ENCODE results near the gene TNFAIP3.

The TNFAIP3 gene

DNA sequence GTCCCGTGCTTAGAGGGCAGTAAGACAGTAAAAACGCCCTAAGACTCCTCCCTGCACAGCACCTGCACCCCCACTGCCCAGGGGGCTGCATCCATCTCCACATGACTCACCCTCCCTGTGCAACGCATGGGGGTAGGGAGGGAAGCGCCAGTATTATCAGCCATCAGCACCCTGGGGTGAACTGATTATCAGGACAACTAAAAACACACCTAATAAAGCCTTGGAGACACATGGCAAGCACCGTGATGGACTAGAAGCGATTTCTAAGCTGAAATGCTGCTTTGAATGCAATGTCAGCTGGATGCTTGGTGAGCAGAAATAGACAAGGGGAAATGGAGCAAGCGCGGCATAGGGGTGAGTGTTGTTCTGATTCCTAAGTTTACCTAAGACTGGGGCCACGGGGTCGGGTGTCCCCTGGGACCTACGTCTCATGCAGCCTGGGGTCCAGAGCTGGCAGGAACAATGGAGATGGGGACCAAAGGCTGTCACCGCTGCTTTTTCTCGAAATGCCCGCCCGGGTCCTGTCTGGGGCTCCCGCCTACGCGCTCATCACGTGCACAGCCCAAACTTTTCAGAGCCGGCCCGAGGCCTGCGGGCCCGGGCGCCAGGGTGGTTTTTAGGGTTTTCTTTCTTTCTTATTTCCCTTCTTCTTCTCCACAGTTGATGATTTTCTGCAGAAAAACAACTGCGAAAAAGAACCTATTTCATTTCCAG, 702 bp upstream of the TNFAIP3 start:
- DNase-seq, result no peak

DNA sequence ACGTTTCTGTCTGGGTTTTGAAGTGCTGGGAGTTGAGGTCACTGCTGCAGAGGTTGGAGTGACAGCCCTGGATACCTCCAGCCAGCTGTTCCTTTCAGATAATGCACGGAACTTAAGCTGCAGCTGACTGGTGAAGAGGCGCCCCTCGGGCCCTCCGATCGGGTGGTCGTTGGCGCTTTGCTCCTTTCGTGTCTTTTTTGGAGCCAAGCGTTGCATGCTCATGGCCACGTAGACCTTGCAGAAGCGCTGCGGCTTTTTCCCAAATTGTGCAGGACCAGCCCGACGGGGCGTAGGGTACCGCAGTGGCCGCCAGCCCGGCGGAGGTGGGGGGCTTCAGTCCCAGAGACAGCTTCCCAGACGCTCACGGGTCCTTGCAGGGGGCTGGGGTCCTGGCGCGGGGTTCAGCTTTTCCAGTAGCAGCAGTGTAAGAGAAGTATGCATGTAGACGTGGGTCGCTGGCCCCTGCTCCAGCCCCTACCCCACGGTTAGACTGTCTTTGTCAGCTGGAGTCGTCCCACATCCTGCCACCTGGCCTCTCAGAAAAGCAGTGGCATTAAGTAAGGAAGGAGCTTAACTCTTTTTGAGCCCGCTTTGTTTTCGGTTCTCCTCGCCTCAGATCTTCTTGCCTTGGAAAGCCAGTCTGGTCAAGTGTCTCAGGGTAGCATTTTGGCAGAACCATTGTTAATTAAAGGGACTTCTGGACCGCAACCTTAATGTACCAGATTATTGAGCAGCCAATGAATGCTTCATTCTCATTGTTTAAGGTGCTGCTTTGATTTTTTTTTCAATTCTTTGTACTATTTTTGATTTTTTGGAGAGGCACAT, 838 bp downstream of the TNFAIP3 start:
- DNase-seq, result no peak

DNA sequence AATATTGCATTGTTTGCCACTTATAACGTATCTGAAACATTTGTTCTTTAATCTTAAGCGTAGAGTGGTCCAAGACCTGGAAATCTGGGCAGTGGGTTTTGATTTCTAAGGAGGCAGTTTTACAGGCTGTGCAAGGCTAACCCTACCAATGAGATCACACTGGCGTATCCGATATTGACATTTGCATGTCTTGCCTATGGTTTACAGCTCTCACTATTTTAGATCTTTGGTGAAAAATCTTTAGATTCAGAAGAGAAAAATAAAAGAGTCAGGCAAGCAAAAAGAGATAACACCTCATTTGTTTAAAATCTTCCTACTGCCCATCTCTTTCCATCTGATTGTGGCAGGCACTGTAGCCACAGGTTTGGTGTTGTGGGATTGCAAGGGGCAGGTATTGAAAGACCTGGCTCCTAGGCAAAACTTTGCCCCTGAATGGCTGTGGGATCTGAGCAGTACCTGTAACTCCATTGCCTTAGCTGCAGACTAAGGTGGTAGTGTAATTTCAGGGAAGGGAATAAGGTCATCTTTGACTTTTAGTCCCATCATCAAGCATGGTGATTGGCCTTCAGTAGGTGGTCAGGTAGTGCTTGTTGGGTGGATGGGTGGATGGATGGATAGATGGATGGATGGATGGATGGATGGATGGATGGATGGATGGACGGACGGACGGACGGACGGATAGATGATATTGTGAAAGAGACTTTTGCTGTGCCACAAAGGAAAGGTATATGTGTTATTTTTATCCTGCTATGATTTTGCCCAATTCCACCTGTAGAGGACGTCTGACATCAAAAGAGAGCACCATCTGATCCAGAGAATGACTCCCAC, 1.9 kb downstream of the TNFAIP3 start:
- no peak for DNase-seq

DNA sequence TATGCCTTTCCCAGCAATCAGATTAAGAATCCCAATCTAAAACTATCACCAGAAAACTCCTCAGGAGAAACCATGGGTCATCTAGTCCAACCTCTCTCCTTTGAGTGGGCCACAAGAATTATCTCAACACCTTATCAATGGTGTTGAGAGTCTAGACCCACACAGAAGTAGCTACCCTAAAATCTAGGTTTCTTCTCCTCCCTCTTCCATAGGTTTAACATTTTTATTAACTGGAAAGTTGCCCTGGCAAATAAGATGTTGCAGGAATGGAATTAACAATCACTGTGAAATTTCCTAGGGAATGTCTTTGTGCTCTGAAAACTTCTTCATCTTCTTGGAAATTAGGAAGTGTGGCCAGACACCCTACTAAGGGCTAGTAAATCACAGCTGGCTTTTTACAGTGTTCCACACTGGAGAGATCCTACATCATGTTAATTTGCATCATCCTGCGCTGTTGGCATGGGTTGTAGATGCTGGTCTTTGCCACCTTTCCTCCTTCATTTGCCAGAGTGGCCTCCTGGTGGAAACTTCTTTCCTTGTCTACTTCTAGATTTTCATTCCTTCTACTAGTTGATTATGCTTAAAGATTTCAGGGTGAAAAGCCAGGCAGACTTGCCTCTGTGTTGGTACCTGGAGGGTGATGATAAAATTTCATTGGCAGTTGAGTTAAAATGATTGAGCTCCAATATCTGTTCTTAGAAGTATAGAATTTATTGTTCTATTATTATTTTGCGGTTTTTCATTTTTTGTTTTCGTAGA, 2.7 kb downstream of the TNFAIP3 start:
- DNase-seq, result no peak

DNA sequence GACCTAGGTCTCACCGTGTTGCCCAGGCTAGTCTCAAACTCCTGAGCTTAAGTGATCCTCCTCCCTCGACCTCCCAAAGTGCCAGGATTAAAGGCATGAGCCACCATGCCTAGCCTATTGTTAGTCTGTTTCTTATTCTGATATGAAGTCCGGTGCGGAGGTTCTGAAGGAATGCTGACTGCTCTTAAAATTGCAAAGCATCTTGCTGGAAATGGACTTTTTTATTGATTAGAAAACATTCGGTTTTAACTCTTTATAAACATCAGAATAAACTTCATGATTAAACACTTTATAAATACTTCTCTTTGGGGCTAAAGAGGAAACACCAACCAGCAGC, 3.2 kb downstream of the TNFAIP3 start:
- no peak for DNase-seq

DNA sequence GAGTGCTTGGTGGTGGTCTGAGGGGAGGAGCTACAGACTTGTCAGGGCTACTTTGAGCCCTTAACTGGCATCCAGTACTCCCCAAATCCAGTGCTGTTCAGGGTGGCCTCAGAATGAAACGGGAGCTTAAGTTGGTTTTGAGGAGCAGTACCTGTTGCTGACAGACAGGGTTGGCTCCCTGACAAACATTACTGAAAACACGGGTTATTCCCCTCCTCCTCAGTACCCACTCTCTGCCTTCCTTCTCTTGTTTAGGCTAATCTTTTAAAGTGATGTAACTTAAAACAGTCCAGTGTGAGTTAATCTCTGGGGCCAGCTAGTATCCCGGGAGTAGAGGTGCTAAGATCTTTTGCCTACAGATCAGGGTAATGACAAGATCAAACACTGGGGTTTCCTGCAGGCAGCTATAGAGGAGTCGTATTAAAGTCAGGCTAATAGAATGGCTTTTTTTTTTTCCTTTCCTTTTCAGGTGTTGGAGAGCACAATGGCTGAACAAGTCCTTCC, 3.7 kb downstream of the TNFAIP3 start:
- no peak for DNase-seq

DNA sequence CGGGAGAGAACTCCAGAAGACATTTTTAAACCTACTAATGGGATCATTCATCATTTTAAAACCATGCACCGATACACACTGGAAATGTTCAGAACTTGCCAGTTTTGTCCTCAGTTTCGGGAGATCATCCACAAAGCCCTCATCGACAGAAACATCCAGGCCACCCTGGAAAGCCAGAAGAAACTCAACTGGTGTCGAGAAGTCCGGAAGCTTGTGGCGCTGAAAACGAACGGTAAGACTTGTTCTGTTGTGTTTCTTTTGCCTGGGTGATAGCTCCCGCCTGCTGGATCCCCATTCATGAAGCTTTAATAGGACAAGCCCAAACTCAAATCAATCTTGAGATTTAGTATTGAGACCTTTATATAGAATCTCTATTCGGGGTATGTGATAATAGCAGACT, 4.2 kb downstream of the TNFAIP3 start:
- DNase-seq, result no peak

DNA sequence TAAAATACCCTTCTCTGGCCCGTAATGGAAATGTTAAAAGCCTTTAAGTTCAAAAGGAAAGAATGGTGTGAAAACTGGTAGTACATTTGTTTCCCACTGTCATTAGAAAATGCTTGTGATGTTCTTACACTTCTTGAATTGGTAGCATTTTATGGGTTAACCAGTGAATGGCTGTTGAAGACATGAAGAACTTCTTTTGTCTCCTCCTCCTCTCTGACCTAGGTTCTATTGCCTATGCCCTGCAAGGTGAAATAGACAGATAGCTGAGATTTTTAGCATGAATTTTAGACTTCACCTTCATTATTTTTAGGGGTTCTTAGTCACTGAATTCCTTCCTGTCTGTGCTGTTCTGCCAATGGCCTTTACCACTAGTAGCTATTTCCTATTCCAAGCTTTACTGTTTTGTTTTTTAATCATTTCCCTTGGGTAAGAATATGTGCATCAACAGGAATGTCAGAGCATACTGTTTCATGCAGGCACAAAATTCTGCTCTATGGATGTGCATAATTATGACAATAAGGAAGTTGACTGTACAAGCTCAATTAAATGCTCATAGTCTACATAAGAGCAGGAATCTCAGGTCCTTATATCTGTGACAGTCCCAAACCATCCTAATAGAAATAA, 4.9 kb downstream of the TNFAIP3 start:
- no peak for DNase-seq

DNA sequence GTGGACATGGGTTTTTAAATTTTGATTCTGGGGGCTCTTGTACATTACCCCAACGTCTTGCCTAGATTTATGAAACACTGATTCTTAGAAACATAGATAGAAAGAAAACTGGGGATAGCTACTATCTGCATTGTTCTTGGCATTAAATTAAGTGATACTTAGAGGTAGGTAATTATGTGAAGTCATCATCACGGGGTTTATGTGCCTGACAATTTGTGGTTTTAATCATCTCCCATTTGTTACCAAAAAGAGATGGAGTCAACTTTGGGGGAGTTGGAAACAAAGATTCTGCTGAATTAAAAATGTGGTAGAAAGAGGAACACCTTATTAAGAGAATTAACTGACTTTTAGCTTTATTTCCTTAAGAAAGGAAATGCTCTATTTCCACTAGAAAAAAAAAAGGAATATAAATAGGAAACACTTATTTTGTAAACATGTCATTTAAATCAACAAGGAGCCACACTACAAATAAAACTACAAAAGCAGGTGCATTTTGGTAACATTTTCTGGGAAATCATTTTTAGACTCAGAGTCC, 5.6 kb downstream of the TNFAIP3 start:
- DNase-seq, result no peak

DNA sequence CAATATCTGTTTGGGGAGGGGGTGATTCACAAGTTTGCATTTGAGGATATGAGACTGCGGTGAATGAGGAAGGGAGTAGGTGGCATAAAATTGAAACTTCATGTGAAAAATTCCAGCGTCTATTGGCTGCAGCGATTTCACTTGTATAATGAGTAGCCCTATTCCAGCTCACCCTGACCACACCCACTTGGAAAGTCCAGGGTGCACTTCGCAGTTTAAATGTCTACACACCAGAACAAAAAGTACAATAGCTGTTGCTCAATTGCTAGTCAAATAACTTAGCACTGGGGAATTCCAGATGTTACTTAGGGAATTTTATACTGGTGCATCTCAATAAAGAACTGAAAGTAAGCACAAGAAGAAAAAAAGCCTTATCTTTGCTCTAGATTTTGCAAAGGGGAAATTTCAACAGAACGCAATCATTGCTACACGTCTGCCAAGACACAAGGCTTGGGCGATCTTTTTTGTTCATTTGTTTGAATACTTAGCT, 6.3 kb downstream of the TNFAIP3 start:
- no peak for DNase-seq

DNA sequence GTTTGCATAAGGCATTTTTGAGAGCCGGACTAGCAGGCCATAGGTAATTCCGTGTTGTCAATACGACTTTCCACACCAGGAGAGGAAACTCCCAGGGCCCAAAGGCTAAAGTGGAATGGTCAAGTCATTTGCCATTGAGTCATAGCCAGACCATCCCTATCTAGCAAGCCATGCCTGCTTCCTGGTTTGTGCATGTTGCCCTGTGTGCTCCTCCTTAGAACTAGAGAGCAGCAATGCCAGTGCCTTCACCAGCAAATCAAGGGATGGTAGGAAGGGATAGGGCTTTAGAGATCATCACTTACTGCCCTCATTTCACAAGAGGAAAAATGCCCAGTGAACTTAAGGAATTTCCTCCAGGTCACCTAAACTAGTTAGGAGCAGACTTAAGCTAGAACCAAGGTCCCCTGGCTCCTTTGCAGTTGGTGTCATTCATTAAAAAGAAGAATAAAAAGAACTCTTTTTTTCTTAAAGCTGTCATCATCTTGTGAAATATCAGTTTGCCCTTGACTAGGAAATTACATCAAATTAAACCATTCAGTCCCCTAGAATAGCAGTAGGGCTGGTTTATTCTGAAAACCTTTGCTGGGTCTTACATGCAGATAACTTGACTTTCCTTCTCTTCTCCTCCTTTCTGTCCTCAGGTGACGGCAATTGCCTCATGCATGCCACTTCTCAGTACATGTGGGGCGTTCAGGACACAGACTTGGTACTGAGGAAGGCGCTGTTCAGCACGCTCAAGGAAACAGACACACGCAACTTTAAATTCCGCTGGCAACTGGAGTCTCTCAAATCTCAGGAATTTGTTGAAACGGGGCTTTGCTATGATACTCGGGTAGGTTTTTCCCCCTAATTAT, 7.4 kb downstream of the TNFAIP3 start:
- DNase-seq, result no peak

DNA sequence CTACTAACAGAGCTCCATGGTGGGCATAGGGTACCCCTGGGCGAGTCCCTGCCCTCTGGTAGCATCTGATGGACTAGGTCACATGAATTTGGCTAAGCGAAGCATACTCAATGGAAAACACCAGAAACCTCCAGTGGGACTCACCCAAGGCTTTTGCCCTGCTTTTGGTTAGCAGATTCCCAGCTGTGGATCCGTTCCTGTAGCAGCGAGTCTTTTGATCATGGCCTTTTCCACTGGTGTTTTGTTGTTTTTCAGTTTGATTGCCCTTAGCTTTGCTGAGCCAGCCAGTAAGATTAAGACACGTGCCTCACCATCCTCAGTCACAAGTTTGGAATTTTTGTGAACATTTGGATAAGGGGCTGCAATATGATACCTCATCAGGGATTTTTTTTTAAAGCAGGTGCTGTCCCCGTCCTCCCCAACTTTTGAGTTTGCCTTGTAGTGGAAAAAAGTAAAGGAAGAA, 8.0 kb downstream of the TNFAIP3 start:
- no peak for DNase-seq

DNA sequence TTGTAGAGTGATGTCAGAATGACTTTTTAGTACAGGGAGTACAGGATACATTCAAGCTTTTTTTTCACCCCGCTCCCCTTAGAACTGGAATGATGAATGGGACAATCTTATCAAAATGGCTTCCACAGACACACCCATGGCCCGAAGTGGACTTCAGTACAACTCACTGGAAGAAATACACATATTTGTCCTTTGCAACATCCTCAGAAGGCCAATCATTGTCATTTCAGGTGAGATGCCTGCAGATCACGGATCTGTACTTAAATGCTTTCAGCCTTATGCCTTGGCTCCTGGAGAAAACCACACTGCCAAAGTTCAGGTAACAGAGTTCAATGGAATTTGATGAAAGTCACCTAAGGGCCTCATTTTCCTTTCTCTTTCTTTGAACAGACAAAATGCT, 8.5 kb downstream of the TNFAIP3 start:
- DNase-seq, result no peak

DNA sequence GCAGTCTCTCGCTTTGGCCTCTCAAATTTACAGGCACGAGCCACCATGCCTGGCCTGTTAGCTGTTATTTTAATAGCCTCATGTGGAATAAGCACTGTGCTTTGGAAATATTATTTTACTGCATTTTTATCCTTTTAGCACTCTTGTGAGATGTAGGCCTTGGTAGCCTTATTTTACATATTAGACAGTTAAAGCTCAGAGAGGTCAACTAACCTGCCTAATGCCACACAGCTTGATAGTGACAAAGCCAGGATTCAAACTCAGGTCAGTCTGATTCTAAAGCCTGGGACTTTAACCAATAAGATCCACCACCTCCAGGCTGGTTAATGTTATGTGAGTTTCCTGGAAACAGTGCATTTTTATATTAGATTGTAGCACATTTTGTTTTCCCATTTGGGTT, 9.5 kb downstream of the TNFAIP3 start:
- DNase-seq, result no peak

DNA sequence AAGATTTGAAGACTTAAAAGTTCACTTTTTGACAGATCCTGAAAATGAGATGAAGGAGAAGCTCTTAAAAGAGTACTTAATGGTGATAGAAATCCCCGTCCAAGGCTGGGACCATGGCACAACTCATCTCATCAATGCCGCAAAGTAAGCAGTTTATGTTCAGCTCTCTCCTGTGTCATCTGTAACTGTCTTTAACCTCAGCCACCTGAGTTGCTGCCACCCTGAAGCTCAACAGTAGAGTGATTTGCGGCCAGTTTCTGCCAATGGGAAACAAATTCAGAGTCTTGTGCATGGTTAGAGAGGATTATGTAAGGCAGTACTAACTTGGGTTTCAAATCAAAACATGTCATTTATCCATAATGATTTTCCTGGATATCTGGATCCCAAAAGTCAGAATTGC, 10.1 kb downstream of the TNFAIP3 start:
- no peak for DNase-seq

DNA sequence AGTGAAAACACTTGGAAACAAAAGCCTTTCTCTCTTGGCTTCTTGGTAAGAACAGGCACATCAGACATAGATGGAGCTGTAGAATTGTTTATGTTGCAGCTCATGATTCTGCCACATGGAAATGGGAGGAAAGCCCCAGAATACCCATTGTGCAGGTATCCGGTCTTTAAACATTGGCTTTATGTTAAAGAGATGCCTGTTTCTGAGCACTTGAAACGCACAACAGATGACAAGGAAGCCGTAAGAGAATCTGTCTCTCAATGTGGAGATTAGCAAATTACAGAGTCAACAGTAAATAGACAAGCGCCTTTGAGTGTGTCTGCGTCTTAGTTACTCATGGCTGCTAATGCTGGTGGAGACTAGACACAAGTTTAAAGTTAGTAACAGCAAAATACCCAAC, 10.5 kb downstream of the TNFAIP3 start:
- DNase-seq, result no peak

DNA sequence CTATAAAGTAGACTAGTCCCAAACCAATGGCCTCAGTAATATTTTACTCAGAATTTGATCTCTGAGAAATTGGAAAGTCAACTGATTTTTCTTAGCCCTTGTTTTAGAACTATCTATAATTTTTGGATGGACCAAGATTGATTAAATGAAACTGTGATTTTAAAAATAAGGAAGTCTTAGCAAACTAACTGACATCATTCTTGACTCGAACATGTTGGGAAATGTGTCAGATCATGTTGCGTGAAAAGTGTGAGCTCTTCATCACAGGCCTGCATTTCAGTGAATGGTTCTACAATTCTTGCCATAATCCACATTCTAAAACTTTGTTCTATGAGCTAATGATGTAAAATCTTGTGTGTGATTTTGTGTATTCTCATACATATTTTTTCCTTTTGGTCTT, 11.0 kb downstream of the TNFAIP3 start:
- DNase-seq, result no peak

DNA sequence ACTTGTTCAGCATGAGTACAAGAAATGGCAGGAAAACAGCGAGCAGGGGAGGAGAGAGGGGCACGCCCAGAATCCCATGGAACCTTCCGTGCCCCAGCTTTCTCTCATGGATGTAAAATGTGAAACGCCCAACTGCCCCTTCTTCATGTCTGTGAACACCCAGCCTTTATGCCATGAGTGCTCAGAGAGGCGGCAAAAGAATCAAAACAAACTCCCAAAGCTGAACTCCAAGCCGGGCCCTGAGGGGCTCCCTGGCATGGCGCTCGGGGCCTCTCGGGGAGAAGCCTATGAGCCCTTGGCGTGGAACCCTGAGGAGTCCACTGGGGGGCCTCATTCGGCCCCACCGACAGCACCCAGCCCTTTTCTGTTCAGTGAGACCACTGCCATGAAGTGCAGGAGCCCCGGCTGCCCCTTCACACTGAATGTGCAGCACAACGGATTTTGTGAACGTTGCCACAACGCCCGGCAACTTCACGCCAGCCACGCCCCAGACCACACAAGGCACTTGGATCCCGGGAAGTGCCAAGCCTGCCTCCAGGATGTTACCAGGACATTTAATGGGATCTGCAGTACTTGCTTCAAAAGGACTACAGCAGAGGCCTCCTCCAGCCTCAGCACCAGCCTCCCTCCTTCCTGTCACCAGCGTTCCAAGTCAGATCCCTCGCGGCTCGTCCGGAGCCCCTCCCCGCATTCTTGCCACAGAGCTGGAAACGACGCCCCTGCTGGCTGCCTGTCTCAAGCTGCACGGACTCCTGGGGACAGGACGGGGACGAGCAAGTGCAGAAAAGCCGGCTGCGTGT, 11.6 kb downstream of the TNFAIP3 start:
- no peak for DNase-seq

DNA sequence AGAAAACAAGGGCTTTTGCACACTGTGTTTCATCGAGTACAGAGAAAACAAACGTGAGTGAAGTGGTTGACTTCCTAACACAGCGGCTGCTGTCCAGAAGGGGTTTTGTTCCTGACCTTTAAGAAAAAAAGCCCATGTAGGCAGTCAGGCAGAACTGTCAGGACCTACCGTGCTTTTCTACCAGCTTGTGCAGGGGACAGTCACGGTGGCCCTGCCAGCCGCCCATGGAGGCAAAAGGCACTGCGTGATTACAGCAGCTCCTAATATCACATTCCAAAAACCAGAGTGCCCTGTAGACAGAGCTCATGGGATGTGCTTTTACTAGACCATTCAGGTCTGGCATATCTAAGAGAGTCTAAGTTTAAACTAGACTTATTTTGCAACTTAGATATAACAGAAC, 12.2 kb downstream of the TNFAIP3 start:
- no peak for DNase-seq
